HG03108 (cell line): ENCODE data around the gene EVX2.

Experiments used
- ATAC-seq: cut with Tn5 transposase; IDR thresholded peaks from one replicate; pipeline ENCODE4 v1.9.1; 2021; ENCODE audit warnings: moderate library complexity; ENCODE audit not compliant: unreplicated experiment

EVX2 gene

DNA sequence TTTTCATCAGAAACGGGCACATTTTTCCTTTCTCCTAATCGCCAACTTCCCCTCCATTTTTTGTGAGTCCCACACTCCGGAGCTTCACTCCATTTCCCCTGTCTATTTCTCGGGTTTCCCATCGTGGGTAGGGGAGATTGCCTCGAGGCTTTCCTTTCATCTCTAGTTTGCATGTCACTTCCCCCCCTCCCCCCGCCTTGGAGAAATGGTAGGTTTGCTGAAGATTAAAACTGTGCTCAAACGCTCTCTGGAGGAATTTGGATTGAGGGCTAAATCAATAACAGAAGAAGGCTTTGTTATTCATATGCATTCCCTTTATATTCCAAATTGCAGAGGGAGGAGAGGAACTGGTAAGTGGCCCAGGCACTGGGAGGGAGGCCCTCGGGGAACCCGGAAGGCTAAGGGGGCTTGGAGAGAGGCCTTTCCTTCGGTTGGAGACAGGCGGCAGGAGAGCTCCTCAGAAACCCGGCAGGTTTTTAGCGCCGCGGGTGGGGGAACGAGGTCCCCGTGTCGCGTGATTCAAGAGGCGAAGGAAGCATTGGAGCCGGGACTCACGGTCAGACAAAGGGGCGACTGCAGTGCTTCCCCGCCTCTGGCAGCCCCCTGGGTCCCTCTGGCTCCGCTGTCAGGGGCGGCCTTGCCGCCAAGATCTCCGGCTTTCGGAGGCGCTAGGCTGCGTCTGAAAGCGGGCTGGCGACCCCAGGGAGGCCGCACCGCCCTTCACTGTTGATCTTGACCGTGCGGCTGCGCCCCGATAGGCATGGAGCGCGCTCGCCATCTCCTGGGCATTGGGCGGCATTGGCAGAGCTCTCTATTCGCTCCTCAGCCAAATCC is 13.4 kb upstream of the EVX2 start:
- ATAC-seq: peak; percentile 82

DNA sequence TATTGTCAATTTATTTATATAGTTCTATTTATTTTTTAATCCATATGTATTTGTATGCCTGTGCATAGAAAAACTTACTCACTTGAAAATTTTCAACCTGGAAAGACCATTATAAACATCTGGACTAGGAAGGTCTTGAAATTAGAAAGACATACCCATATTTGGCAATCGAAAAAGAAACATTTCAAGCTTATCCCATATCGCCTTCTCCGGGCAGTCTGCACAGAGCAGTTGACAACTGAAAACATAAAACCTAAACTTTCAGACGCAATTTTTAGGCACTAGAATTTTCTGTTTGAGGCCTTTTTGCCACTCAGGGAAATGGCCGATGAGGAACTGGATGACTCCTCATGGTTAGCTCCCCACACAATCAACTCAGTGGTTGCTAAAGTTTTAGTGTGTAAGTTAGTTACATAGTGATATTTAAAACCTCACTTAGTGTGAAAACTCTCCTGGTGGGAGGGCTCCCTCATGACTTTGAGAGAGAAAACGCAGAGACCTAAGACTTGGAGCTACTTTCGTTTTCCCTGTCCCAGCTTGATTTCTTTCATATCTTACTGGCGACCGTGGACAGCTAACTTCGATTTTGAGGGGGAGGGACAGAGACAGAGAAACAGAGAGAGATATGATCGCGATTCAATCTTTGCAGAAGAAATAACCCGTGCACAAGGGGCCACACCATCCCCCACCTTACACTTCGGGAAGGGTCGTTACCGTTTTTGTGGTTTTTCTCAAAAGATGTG is 12.7 kb upstream of the EVX2 start:
- ATAC-seq: no peak

DNA sequence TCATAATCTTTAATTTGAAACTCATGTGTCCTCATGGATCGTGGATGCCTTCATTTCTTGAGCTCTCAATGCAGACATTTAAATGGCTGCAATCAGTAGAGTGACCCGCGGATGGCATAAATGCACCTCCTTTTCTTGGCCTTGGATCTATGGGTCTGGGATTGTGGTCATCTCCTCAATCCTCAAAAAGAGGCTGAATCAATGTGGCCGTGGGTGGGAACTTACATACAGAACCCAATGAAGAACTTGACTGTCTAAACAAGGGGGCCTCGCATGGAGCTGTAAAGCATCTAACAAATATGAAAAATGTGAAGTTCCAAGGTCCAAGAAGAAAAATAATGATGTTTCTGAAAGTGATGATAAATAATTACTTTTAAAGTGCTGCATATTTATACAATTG is 11.7 kb upstream of the EVX2 start:
- no peak for ATAC-seq

DNA sequence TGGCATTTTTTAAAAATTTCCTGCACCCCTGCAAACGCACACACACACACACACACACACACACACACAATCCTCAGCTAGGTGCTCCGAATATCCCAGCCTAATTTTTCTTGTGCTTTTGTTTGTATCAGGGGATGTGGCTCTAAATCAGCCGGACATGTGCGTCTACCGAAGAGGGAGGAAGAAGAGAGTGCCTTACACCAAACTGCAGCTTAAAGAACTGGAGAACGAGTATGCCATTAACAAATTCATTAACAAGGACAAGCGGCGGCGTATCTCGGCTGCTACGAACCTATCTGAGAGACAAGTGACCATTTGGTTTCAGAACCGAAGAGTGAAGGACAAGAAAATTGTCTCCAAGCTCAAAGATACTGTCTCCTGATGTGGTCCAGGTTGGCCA is 10.6 kb upstream of the EVX2 start:
- ATAC-seq: no peak

DNA sequence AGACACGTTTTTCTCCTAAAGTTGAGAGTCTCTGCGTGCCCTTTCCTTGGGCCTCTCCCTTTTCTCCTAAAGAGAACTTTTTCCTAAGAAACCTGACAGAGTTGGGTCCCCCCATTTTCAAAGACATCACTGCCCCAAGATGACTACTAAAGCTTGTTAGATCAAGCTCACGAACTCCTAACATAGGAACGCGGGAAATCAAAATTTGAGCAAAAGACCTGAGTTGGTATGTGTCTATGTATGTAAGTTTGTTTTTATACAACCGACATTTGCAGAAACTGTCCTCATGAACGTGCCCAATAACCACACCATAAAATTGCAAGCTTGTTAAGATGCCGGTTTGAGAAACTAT is 10.1 kb upstream of the EVX2 start:
- ATAC-seq: no peak

DNA sequence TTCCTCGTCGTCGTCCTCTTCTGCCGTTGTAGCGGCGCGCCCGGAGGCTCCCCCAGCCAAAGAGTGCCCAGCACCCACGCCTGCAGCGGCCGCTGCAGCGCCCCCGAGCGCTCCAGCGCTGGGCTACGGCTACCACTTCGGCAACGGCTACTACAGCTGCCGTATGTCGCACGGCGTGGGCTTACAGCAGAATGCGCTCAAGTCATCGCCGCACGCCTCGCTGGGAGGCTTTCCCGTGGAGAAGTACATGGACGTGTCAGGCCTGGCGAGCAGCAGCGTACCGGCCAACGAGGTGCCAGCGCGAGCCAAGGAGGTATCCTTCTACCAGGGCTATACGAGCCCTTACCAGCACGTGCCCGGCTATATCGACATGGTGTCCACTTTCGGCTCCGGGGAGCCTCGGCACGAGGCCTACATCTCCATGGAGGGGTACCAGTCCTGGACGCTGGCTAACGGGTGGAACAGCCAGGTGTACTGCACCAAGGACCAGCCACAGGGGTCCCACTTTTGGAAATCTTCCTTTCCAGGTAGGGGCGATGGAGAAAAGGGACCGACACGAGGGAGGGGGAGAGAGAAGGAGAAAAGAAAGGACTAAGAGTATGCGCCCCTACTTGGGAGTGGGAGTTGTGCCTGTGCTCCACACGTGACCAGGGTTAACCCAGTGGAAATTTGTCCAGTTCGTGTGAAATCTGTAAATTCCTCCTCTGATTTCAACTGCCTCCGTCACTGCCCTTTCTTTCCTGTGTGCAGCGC is 9.6 kb upstream of the EVX2 start:
- ATAC-seq: no peak

DNA sequence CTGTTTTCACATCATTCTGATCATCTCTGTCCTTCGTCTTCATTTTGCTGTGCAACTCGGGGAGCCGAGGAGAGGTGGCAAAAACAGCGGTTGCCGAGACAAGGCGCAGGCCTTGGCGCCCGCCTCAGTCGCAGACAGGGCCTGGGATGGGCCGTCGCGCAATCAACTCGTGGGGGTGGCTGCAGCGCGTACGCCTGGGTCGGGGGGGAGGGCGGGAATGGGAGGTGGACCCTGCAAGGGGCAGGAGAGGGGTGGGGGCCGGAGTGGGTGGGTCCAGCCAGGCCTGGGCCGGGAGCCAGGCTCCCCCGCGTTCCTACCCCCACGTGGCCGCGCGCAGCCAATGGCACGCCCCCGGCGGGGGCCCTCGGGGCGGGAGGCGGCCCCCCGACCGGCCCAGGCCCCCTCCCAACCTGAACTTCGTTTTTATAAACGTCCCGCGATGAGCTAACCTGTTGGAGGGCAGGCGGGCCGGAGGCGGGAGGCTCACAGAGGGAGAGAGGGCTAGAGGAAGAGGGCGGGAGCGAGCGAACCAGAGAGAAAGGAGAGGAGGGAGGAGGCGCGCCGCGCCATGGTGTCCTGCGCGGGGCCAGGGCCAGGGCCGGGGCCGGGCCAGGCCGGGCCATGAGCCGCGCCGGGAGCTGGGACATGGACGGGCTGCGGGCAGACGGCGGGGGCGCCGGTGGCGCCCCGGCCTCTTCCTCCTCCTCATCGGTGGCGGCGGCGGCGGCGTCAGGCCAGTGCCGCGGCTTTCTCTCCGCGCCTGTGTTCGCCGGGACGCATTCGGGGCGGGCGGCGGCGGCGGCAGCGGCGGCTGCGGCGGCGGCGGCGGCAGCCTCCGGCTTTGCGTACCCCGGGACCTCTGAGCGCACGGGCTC is 8.7 kb upstream of the EVX2 start, which contains the start of gene HOXD13:
Gene HOXD13 (plus strand): TSS at position 452 of the 875 bp plus-strand sequence. CDS start 170 bp downstream, at position 622.
- ATAC-seq: no peak

DNA sequence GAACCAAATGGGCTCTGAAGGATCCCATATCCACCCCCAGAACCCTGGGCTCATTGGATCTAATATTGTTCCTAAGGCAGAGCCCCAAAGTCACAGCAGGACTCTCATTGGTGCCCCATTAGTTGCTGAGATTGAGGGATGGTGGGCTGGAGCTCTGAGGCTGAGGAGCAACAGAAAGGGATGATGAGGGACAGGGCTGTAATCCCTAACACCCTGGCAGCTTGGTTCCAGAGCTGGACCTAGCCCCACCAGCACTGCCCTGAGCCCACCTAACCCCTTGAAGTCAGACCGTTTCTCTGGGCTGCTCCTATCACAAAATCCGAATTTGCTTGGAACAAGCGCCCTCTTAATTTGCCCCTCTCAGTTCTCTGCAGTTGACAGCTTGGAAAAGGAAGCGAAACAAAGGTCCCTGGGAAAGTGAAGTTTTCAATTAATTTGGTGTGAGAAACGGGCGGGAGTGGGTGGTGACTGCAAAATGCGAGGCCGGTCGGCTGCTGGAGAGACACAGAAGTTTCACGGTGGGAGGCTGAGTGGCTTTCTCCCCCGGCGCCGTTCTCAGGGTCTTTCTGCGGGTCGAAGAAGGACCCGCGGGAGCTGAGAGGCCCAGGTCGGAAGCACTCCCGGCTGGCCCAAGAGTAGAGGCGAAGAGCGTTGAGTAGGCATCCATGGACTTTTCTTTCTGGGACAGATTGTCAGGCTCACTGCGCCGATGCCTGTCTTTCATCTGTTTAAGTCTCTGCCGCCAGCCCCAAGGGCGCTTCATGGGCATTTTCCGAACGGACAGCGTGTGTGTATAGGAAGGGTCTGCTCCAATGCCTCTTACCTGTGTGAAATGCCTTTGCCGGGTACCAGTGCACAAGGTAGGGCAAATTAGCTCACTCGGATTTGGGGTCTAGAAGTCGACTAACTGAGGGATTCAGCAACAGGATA is 7.8 kb upstream of the EVX2 start:
- no peak for ATAC-seq

DNA sequence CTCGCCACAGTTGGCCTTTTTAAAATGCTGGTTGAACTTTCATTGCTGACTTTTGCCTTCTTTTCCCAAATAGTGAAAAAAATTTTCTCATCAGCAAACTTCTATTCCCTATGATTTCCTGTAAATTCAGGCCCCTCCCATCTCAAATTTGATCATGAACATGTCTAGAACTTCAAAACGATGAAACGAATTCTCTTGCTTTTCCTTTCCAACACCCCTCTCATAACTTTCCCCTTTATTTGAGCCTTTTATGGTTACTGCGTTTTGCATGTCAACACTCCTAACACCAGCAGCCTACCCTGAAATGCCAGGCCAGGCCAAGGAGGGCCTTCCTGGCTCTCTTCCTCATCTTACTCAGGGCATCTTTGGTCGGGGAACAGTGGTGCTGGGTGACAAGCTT is 7.1 kb upstream of the EVX2 start:
- no peak for ATAC-seq

DNA sequence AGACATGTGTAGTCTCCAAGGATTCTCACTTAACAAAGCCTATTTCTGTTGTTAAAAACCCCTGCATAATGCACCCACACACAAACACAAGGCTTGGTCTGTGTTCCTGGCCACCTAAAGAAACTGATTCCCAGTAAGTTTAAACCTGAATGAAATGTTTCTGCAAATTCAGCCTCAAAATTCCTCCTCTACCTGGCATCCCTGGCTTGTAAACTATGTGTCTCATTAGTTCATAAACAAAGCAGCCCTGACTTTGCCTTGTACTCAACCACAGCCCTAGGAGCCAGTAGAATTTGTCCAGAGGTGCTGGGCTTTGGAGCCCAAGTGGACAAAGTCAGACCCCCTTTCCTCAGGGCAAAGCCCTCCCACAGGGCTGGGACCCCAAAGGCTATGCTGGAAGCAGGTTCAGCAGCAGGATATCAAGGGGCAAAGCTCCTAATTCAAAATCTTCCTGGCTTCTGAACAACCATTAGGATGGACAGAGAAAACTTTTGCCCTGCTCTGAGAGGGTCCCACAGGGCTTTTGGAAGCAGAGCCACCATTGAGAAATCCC is 6.2 kb upstream of the EVX2 start:
- ATAC-seq: no peak

DNA sequence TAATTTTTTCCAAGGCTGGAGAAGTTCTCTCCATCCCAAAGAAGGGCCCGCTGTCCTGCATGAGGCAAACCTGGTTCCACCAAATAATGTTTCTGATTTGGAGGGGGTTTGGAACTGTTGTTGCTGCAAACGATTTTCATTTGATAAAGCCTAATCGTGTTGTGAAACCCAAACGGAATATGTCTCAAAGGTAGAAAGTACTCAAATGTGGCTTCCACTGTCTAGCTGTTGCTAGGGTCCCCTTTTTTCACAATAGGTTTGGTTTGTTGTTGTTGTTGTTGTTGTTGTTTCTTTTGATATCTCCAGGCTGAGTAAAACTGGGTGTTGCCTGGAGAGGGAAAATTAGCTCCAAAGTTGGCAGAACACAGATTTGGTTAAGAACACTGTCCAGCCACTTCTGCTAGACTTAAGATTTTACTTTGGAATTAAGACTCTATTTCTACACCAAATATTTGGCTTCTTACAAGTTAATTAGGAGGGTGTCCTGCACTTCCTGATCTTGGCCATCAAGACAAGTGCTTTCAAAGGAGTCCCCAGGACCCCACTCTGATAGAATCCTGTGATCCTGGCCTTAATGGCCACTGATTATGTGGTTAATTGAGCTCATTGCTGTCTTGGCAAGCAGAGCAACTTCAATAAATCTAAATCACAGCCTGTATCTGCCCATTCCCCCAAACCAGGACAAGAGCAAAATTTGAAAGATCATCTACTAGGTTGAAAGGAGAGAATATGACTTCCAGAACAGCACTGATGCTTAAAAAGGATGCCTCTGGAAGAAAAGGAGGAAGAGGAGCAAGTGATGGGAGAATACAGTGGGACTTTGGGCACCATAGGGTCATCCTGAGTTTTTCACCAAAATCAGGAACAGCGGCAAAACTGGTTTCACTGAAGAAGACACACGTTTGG is 5.4 kb upstream of the EVX2 start:
- no peak for ATAC-seq

DNA sequence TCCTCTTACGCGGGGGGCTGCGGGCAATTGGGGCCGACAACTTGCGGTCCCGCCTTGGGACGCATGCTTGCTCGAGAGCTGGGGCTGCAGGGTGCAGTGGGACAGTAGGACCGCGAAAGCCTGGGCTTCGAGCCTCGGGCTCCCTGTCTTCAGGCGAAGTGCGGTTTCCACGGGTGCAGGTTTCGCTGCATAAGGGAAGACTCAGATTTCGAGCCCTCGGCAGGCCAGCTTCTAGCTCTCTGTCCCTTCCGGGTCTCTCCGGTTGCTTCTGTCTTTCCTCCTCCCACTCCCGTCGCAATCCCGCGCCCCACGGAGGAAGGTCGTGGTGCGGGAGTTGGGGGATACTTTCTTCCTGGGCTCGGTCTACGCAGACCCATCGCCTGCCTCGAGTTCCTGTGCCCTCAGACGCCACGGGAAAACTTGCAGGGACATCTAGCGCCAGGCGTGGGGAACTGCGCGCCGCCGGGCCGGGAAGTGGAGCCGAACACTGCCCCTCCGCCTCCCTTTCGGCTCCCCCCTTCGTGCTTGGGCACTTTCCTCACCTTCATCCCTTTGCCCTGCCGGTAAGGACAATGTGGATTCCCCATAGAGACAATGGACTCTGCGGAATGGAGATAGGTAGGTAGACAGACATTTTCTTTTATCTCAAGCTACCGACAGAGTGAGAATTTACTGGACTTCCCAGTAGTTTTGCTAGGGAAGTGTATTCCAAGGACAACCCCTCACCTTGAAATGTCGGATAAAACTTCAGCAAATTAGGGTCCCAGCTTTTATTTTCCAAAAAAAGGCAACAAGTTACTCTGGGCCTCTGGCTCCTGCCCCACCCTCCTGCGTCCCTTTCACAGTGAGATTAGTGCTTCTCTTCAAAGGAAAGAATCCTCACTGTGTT is 4.5 kb upstream of the EVX2 start:
- no peak for ATAC-seq

DNA sequence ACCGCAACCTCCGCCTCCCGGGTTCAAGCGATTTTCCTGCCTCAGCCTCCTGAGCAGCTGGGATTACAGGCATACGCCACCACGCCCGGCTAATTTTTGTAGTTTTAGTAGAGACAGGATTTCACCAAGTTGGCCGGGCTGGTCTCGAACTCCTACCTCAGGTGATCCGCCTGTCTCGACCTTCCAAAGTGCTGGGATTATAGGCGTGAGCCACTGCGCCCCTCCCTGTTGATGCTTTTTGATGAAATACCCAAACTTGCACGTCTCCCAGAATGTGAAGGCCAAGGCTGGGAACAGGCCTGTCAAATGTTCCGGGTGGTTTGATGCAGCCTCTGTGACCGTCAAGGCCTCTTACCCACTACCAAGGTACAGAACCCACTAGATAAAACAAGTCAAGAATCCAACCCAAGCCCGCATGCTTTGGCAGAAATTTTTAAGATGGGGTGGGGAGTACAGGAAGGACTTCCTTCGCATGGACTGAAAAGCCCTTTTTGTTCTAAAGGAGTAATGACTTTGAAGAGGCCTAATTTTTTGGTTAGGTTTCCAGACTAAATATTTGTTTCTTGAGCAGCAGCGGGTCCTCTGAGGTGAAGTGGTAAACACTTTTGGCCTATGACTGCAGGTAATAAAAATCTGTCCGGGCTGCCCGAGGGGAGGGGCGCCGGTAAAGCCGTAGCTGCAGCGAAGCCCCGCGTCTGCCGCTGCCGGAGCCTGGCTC is 3.7 kb upstream of the EVX2 start:
- no peak for ATAC-seq

DNA sequence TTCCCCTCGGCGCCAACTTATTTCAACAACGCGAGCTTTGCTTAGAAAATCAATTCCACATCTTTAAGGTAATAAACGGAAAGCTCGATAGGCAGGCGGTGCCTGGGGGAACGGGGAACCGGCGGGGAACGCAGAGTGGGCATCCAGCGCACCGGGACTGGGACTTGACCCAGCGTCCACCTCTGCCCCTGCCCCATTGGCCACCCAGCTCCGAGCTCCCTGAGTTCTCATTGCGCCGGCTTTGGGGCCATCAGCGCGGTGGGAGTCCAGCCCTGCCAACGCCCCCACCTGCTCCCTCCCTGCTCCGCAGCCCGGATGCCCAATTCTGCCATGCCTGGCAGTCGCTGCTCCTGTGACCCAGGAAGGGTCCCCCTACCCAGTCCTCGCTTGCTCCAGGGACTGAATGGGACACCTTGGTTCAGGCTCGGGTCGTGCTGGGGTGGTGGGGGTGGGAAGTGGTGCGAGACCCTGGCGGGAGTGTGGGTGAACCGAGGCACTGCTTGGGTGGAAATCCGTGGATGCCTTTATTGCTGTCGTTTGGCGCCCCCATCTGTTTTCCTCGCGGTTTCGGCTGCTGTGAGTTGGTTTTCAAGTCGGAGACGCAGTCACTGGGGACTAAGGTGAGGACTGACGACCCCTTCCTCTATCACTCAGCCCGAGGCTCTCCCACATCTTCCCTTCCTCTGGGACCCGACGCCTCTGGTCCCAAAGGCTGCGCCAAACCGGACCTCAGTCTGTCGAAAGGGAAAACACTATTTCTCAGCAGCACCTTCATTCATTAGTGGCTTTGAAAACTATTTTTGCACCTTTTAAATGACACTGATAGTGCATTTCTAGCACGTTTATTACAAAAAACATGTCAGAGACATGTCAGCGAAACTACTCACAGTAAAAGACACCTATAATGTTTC is 2.4 kb upstream of the EVX2 start:
- ATAC-seq: no peak

DNA sequence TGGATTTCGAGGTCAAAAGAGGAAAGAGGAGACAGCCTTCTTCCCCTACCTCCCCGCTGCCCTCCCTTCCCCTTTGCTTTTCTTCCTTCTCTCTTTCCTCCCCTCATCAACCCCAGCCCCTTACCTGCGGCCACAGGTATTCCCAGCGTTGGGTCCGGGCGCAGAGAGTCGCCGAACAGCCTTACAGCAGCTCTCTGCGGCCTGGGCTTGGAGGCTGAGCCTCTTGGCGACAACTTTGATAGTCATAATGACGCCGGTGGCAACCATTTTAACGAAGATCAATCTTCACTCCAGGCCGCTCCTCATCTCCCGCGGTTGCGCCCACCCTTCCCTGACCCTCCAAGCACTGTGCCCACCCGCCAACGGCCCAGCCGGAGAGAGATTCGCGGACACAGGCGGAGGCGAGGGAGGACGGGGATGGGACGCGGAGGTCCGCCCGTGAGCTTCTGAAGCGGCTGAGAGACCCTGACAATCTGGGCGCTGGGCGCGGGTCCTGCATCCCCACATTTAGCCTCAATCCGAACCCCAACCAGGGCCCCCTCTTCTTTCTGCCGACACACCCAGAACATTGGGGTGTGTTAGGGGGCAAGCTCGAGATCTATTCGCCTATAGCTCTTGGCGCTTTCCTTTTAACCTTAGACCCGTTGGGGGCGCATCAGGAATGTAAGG is 1.5 kb upstream of the EVX2 start:
- ATAC-seq: no peak
